HCT116 (cell line): Measurements from ENCODE around the gene SCAF4. TPM values are rescaled to one million over a fixed set of nuclear protein-coding genes. Genes with fewer than 3 reads are reported as not detected.

Experiments used
- ATAC-seq: fragments of 200-7000 bp; cut with Tn5 transposase; 2 replicates; pipeline ENCODE4 v1.9.1; 2020; ENCODE audit warnings: mild to moderate bottlenecking, moderate library complexity
- BruUV-seq: library from RNA; stranded (reverse); fragments of 400-500 nt; replicated peaks from 2 replicates; lab custom pipeline; 2021; lab: Mats Ljungman, UMichigan
- CTCF ChIA-PET: fragments of 300-600 bp; sonication (Branson Sonifier 250); formaldehyde crosslinking; loops from one replicate; lab custom pipeline; 2021; ENCODE audit warnings: antibody characterized with exemption; lab: Charles Lee
- POLR2A ChIA-PET: fragments of 300-600, 350-600 bp; sonication (Branson Sonifier 250); formaldehyde crosslinking; loops from one replicate; lab custom pipeline; 2021; ENCODE audit warnings: antibody characterized with exemption; lab: Charles Lee
- RAD21 ChIA-PET, 2 experiments: fragments of 300-600 bp; sonication (Branson Sonifier 250); formaldehyde crosslinking; loops; one replicate each; lab custom pipeline; 2023; ENCODE audit warnings: low total read pairs in 2 of 2; ENCODE audit not compliant: uncharacterized antibody in 2 of 2, unreplicated experiment in 2 of 2, low non-redundant PET in 1 of 2; lab: Charles Lee
- DNase-seq: peaks from one replicate; pipeline ENCODE4 v3.0.0-alpha.2; 2010; ENCODE audit warnings: low read depth, low spot score
- H2AFZ ChIP-seq: fragments of 200-600 bp; shearing (Covaris generic), sonication (generic); 2 replicates; pipeline ENCODE4 v1.6.1; 2017; ENCODE audit warnings: low read depth, mixed run types, mixed read lengths, antibody characterized with exemption, low read length; ENCODE audit not compliant: poor library complexity, severe bottlenecking
- H3K27ac ChIP-seq: 2 replicates; pipeline ENCODE4 v1.5.1; 2012; ENCODE audit warnings: low read depth, low read length
- H3K27me3 ChIP-seq: fragments of 200-600 bp; sonication (generic); 2 replicates; pipeline ENCODE4 v1.6.1; 2016; ENCODE audit warnings: mixed run types, low read length, mixed read lengths; ENCODE audit not compliant: insufficient read depth
- H3K36me3 ChIP-seq, 2 experiments: fragments of 200-500 bp in 1 of 2; fragments of 200-600 bp in 1 of 2; sonication (Bioruptor generic) in 1 of 2; sonication (generic) in 1 of 2; 2 replicates each; pipeline versions ENCODE4 v1.5.1 to v1.6.1; 2014 to 2016; ENCODE audit warnings: low read length in 2 of 2, inconsistent platforms in 1 of 2, mixed read lengths in 1 of 2, mixed run types in 1 of 2; ENCODE audit not compliant: insufficient read depth in 2 of 2, control insufficient read depth in 1 of 2
- H3K4me1 ChIP-seq, 2 experiments: fragments of 200-600 bp in 1 of 2; sonication (generic) in 1 of 2; 2 replicates each; pipeline versions ENCODE4 v1.5.1 to v1.6.1; 2012 to 2017; ENCODE audit warnings: low read length in 2 of 2, inconsistent platforms in 1 of 2, mild to moderate bottlenecking in 1 of 2, mixed read lengths in 1 of 2, mixed run types in 1 of 2, moderate library complexity in 1 of 2; ENCODE audit not compliant: insufficient read depth in 2 of 2, control insufficient read depth in 1 of 2
- H3K4me2 ChIP-seq: fragments of 200-600 bp; sonication (generic); 2 replicates; pipeline ENCODE4 v1.6.1; 2017; ENCODE audit warnings: mixed run types, low read length, mixed read lengths
- H3K4me3 ChIP-seq, 2 experiments: fragments of 200-600 bp in 1 of 2; sonication (generic) in 1 of 2; replicated peaks in 1 of 2; 2 replicates each; pipeline ENCODE4 v1.5.1; 2011 to 2016; ENCODE audit warnings: low read length in 2 of 2, control low read depth in 1 of 2, low read depth in 1 of 2, mild to moderate bottlenecking in 1 of 2, mixed read lengths in 1 of 2, mixed run types in 1 of 2
- H3K79me2 ChIP-seq: fragments of 200-600 bp; sonication (generic); 2 replicates; pipeline ENCODE4 v1.6.1; 2017; ENCODE audit warnings: mild to moderate bottlenecking, mixed run types, low read length, moderate library complexity, mixed read lengths; ENCODE audit not compliant: insufficient read depth
- H3K9ac ChIP-seq: fragments of 200-600 bp; sonication (generic); 2 replicates; pipeline ENCODE4 v1.6.1; 2016; ENCODE audit warnings: low read length, mixed read lengths
- H3K9me2 ChIP-seq: fragments of 200-600 bp; sonication (generic), shearing (Covaris generic); 2 replicates; pipeline ENCODE4 v1.6.1; 2017; ENCODE audit warnings: mixed run types, mild to moderate bottlenecking, moderate library complexity; ENCODE audit not compliant: insufficient read depth
- H3K9me3 ChIP-seq, 2 experiments: fragments of 200-500 bp in 1 of 2; fragments of 200-600 bp in 1 of 2; sonication (Bioruptor generic) in 1 of 2; sonication (generic) in 1 of 2; 2 replicates each; pipeline ENCODE4 v1.6.1; 2014 to 2017; ENCODE audit warnings: low read length in 2 of 2, mixed read lengths in 2 of 2, inconsistent platforms in 1 of 2, low read depth in 1 of 2, mild to moderate bottlenecking in 1 of 2, mixed run types in 1 of 2, moderate library complexity in 1 of 2; ENCODE audit not compliant: control insufficient read depth in 1 of 2, insufficient read depth in 1 of 2
- H4K20me1 ChIP-seq: fragments of 200-600 bp; sonication (generic), shearing (Covaris generic); 2 replicates; pipeline ENCODE4 v1.6.1; 2017; ENCODE audit warnings: mixed run types, mild to moderate bottlenecking, moderate library complexity; ENCODE audit not compliant: insufficient read depth
- CBX3 ChIP-seq: IDR thresholded peaks from 2 replicates; pipeline ENCODE4 v1.6.1; 2012; ENCODE audit warnings: low read depth
- CEBPB ChIP-seq: IDR thresholded peaks from 2 replicates; pipeline ENCODE4 v1.6.1; 2012; ENCODE audit warnings: low read depth
- CTCF ChIP-seq, 3 experiments: fragments of 200-600 bp in 1 of 3; sonication (generic) in 1 of 3; IDR thresholded peaks in 2 of 3; conservative IDR thresholded peaks in 1 of 3; 2 replicates each; pipeline ENCODE4 v1.5.1; 2012 to 2017; ENCODE audit warnings: low read depth in 2 of 3, low read length in 2 of 3, antibody characterized with exemption in 1 of 3, borderline replicate concordance in 1 of 3, control low read depth in 1 of 3, mild to moderate bottlenecking in 1 of 3, mixed read lengths in 1 of 3, mixed run types in 1 of 3, moderate library complexity in 1 of 3; ENCODE audit not compliant: insufficient read depth in 1 of 3
- ELF1 ChIP-seq: IDR thresholded peaks from 2 replicates; pipeline ENCODE4 v1.6.1; 2012; ENCODE audit warnings: low read depth, borderline replicate concordance
- EZH2 ChIP-seq: fragments of 200-600 bp; sonication (generic); IDR thresholded peaks from 2 replicates; pipeline ENCODE4 v1.6.1; 2017; ENCODE audit warnings: antibody characterized with exemption, mixed run types
- EZH2phosphoT487 ChIP-seq: fragments of 200-600 bp; IDR thresholded peaks from 2 replicates; pipeline ENCODE4 v1.6.1; 2018; ENCODE audit warnings: antibody characterized with exemption, borderline replicate concordance
- FOSL1 ChIP-seq: IDR thresholded peaks from 2 replicates; pipeline ENCODE4 v1.6.1; 2012; ENCODE audit warnings: low read depth
- POLR2AphosphoS5 ChIP-seq: IDR thresholded peaks from 2 replicates; pipeline ENCODE4 v1.6.1; 2011; ENCODE audit warnings: mild to moderate bottlenecking, low read depth, low read length, moderate library complexity
- RAD21 ChIP-seq: IDR thresholded peaks from 2 replicates; pipeline ENCODE4 v1.6.1; 2012; ENCODE audit warnings: low read depth, mild to moderate bottlenecking
- SIN3A ChIP-seq: IDR thresholded peaks from 2 replicates; pipeline ENCODE4 v1.6.1; 2012; ENCODE audit warnings: low read depth
- SRF ChIP-seq: IDR thresholded peaks from 2 replicates; pipeline ENCODE4 v1.6.1; 2012; ENCODE audit warnings: low read depth
- TCF7L2 ChIP-seq: IDR thresholded peaks from 2 replicates; pipeline ENCODE4 v1.7.0; 2011; ENCODE audit warnings: borderline replicate concordance, inconsistent platforms; ENCODE audit not compliant: insufficient read depth, insufficient read length; ENCODE audit errors: extremely low read depth
- YY1 ChIP-seq: IDR thresholded peaks from 2 replicates; pipeline ENCODE4 v1.6.1; 2011; ENCODE audit warnings: low read length, low read depth, moderate library complexity, mild to moderate bottlenecking; ENCODE audit not compliant: insufficient replicate concordance; ENCODE audit errors: extremely low read depth
- ZFX ChIP-seq: fragments of 450-650 bp; IDR thresholded peaks from 2 replicates; pipeline ENCODE4 v1.6.1; 2017
- ZNF274 ChIP-seq: fragments of 200-500 bp; sonication (Bioruptor generic); IDR thresholded peaks from 2 replicates; pipeline ENCODE4 v1.6.1; 2014; ENCODE audit warnings: mild to moderate bottlenecking, low read depth, low read length, inconsistent platforms
- intact Hi-C: fragments of 100-400 bp; cut with micrococcal nuclease; formaldehyde crosslinking; loops from 2 replicates; pipeline ENCODE4 v1.10.0; 2022
- total RNA-seq: library from RNA; stranded (reverse); gene quantifications from one replicate; pipeline ENCODE4 v1.2.1, GENCODE V29; 2021; ENCODE audit not compliant: unreplicated experiment
- TF ChIP-seq, protein P1 (sequence below): IDR thresholded peaks from 2 replicates; pipeline ENCODE4 v1.6.1; 2011; ENCODE audit warnings: mild to moderate bottlenecking, low read length, moderate library complexity; ENCODE audit not compliant: insufficient replicate concordance; ENCODE audit errors: extremely low read depth
- TF ChIP-seq, protein P2 (sequence below): IDR thresholded peaks from 2 replicates; pipeline ENCODE4 v1.6.1; 2012
- TF ChIP-seq, protein P3 (sequence below): IDR thresholded peaks from 2 replicates; pipeline ENCODE4 v1.6.1; 2012

The SCAF4 gene
- total RNA-seq, 1 experiment from 2014 or later, result 31.1 TPM

- TF ChIP-seq ZFX (no peak), CBX3 (no peak), ZNF274 (no peak), EZH2phosphoT487 (no peak), ELF1 (no peak), CEBPB (no peak), CTCF (IDR thresholded peaks at IDR 0.05 in 2 of 3, conservative IDR thresholded peaks at IDR 0.05 in 1 of 3; ENCODE audit: borderline replicate concordance in 1 of 3, insufficient read depth in 1 of 3, low read depth in 2 of 3, low read length in 2 of 3) (no peak)
These were observed 22.7 kb upstream of the SCAF4 start (continued) for GRCh38 chr21:31754708-31754960.

- Histone ChIP-seq H3K9me3 (no peaks in the 10 kb centered on the region), H3K4me2 (no peak overlapping the region), H3K4me3 (no peak overlapping the region), H3K9me2 (no peaks in the 10 kb centered on the region), H3K79me2 (no peaks in the 10 kb centered on the region), H3K27me3 (no peaks in the 10 kb centered on the region), H3K27ac (no peak overlapping the region), H2AFZ (no peak overlapping the region), H3K36me3 (no peaks in the 10 kb centered on the region), H3K4me1 (peaks cover 3 to 9% of the 10 kb centered on the region in 2 experiments; a peak in 3 of 4 replicates), H3K9ac (no peak overlapping the region), H4K20me1 (no peaks in the 10 kb centered on the region)
- ATAC-seq (no peak), DNase-seq (no peak)
- no TSS peak for BruUV-seq
- ChIA-PET CTCF (interaction anchor here (0.9 kb wide), 1 partner anchor 32 kb away, joined by 3 read pairs; no protein-coding TSS in a partner anchor), RAD21 (no interaction called here), POLR2A (no interaction called here)
- intact Hi-C loops, result no loop called here
- TF ChIP-seq TCF7L2 (no peak), SRF (no peak), RAD21 (no peak), CBX3 (no peak), YY1 (no peak), SIN3A (no peak), FOSL1 (no peak), POLR2AphosphoS5 (no peak), EZH2 (no peak)
- TF ChIP-seq, protein P1, sequence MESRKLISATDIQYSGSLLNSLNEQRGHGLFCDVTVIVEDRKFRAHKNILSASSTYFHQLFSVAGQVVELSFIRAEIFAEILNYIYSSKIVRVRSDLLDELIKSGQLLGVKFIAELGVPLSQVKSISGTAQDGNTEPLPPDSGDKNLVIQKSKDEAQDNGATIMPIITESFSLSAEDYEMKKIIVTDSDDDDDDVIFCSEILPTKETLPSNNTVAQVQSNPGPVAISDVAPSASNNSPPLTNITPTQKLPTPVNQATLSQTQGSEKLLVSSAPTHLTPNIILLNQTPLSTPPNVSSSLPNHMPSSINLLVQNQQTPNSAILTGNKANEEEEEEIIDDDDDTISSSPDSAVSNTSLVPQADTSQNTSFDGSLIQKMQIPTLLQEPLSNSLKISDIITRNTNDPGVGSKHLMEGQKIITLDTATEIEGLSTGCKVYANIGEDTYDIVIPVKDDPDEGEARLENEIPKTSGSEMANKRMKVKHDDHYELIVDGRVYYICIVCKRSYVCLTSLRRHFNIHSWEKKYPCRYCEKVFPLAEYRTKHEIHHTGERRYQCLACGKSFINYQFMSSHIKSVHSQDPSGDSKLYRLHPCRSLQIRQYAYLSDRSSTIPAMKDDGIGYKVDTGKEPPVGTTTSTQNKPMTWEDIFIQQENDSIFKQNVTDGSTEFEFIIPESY, result no peak
- TF ChIP-seq, protein P2, sequence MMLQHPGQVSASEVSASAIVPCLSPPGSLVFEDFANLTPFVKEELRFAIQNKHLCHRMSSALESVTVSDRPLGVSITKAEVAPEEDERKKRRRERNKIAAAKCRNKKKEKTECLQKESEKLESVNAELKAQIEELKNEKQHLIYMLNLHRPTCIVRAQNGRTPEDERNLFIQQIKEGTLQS, result no peak
- TF ChIP-seq, protein P3, sequence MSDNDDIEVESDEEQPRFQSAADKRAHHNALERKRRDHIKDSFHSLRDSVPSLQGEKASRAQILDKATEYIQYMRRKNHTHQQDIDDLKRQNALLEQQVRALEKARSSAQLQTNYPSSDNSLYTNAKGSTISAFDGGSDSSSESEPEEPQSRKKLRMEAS, result no peak
These were observed 22.2 kb upstream of the SCAF4 start for GRCh38 chr21:31753949-31754707.
